Trophoblast cell (in vitro differentiated cells and primary cell): ENCODE results near the gene DENND4B.
"Not testable (repeated sequence)": the region's sequence is repeated elsewhere in the genome, so short reads cannot be mapped to it uniquely, and the experiment has no call there.

Experiments used
- DNase-seq, 2 donors: peaks; one replicate each; pipeline ENCODE4 v3.0.0-alpha.2; 2016
- H2AFZ ChIP-seq: 2 replicates; pipeline ENCODE4 v1.6.1; 2013; ENCODE audit warnings: low read length, moderate library complexity, mild to moderate bottlenecking; ENCODE audit not compliant: insufficient read depth, poor library complexity
- H2AK5ac ChIP-seq: 2 replicates; pipeline ENCODE4 v1.6.1; 2013; ENCODE audit warnings: mild to moderate bottlenecking, low read length
- H2BK120ac ChIP-seq: 2 replicates; pipeline ENCODE4 v1.6.1; 2013; ENCODE audit warnings: low read length, mild to moderate bottlenecking, moderate library complexity; ENCODE audit not compliant: insufficient read depth, poor library complexity
- H2BK12ac ChIP-seq: 2 replicates; pipeline ENCODE4 v1.6.1; 2013; ENCODE audit warnings: mild to moderate bottlenecking, low read length, moderate library complexity
- H2BK5ac ChIP-seq: 2 replicates; pipeline ENCODE4 v1.6.1; 2013; ENCODE audit warnings: low read length, low read depth, moderate library complexity, mild to moderate bottlenecking; ENCODE audit not compliant: poor library complexity
- H3K14ac ChIP-seq: 2 replicates; pipeline ENCODE4 v1.6.1; 2013; ENCODE audit warnings: mild to moderate bottlenecking, low read length
- H3K18ac ChIP-seq: 2 replicates; pipeline ENCODE4 v1.6.1; 2013; ENCODE audit warnings: mild to moderate bottlenecking, low read length
- H3K23ac ChIP-seq: 2 replicates; pipeline ENCODE4 v1.6.1; 2013; ENCODE audit warnings: low read length
- H3K27ac ChIP-seq: 2 replicates; pipeline ENCODE4 v1.5.1; 2013; ENCODE audit warnings: low read depth, mild to moderate bottlenecking, inconsistent platforms, low read length, moderate library complexity
- H3K27me3 ChIP-seq: 2 replicates; pipeline ENCODE4 v1.6.1; 2013; ENCODE audit warnings: inconsistent platforms, mild to moderate bottlenecking, low read length, moderate library complexity; ENCODE audit not compliant: insufficient read depth
- H3K36me3 ChIP-seq, 2 experiments: 1 replicate in 1 of 2; 2 replicates in 1 of 2; pipeline ENCODE4 v1.6.1; 2013; ENCODE audit warnings: low read length in 2 of 2, mild to moderate bottlenecking in 2 of 2, moderate library complexity in 1 of 2; ENCODE audit not compliant: insufficient read depth in 2 of 2, control insufficient read depth in 1 of 2
- H3K4ac ChIP-seq: 2 replicates; pipeline ENCODE4 v1.6.1; 2013; ENCODE audit warnings: low read depth, mild to moderate bottlenecking, low read length, moderate library complexity
- H3K4me1 ChIP-seq, 2 experiments: 1 replicate in 1 of 2; 2 replicates in 1 of 2; pipeline ENCODE4 v1.6.1; 2013; ENCODE audit warnings: low read length in 2 of 2, mild to moderate bottlenecking in 2 of 2, moderate library complexity in 1 of 2; ENCODE audit not compliant: insufficient read depth in 2 of 2, control insufficient read depth in 1 of 2
- H3K4me2 ChIP-seq: 2 replicates; pipeline ENCODE4 v1.6.1; 2013; ENCODE audit warnings: inconsistent platforms, mild to moderate bottlenecking, low read length, moderate library complexity
- H3K4me3 ChIP-seq: 2 replicates; pipeline ENCODE4 v1.5.1; 2013; ENCODE audit warnings: mild to moderate bottlenecking, low read depth, low read length, inconsistent platforms
- H3K79me1 ChIP-seq: one replicate; pipeline ENCODE4 v1.6.1; 2013; ENCODE audit warnings: low read length
- H3K79me2 ChIP-seq: 2 replicates; pipeline ENCODE4 v1.6.1; 2013; ENCODE audit warnings: low read length, mild to moderate bottlenecking; ENCODE audit not compliant: control insufficient read depth, insufficient read depth, poor library complexity
- H3K9ac ChIP-seq: 2 replicates; pipeline ENCODE4 v1.6.1; 2013; ENCODE audit warnings: mild to moderate bottlenecking, low read length
- H3K9me3 ChIP-seq: 2 replicates; pipeline ENCODE4 v1.6.1; 2013; ENCODE audit warnings: low read depth, mild to moderate bottlenecking, control low read depth, inconsistent platforms, low read length; ENCODE audit not compliant: insufficient read depth
- H4K12ac ChIP-seq: 2 replicates; pipeline ENCODE4 v1.6.1; 2013; ENCODE audit warnings: low read depth, mild to moderate bottlenecking, low read length, moderate library complexity
- H4K8ac ChIP-seq: 2 replicates; pipeline ENCODE4 v1.6.1; 2013; ENCODE audit warnings: low read depth, mild to moderate bottlenecking, low read length, moderate library complexity
- H4K91ac ChIP-seq: one replicate; pipeline ENCODE4 v1.6.1; 2013; ENCODE audit warnings: low read depth, mild to moderate bottlenecking, low read length, moderate library complexity
- WGBS: extraction: QIAGEN DNeasy Blood & Tissue Kit; methylation state at CpG from one replicate; pipeline ENCODE4 v1.1.7; 2013; ENCODE audit warnings: missing lambda C conversion rate; ENCODE audit not compliant: insufficient read length, insufficient coverage; ENCODE audit errors: extremely low coverage; 5-methylcytosine and 5-hydroxymethylcytosine counted together

DENND4B gene

DNA sequence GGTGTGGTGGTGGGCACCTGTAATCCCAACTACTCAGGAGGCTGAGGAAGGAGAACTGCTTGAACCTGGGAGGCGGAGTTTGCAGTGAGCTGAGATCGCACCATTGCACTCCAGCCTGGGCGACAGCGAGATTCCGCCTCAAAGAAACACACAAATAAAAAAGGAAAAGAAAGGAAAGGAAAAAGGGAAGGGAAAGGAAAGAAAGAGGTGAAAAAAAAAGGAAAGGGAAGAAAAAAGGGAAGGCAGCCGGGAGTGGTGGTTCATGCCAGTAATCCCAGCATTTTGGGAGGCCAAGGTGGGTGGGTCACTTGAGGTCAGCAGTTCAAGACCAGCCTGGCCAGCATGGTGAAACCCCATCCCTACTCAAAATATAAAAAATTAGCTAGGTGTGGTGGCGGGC lies 55.5 kb downstream of the DENND4B start:
- H4K91ac ChIP-seq, H2BK12ac ChIP-seq, H2BK120ac ChIP-seq, H3K23ac ChIP-seq, H3K27me3 ChIP-seq, H3K4ac ChIP-seq, H3K9ac ChIP-seq, H2AFZ ChIP-seq, H4K12ac ChIP-seq, H3K14ac ChIP-seq, H3K4me3 ChIP-seq, H3K79me2 ChIP-seq, H2BK5ac ChIP-seq, H3K27ac ChIP-seq, H2AK5ac ChIP-seq, H3K4me2 ChIP-seq, H3K4me1 ChIP-seq, DNase-seq, H3K18ac ChIP-seq, H3K9me3 ChIP-seq, H3K79me1 ChIP-seq, H4K8ac ChIP-seq, H3K36me3 ChIP-seq: not testable (repeated sequence)
- no CpG with 5 or more reads among the region's 7 CpGs for WGBS

GRCh38 chr1:153888533-153888932 lies 58.0 kb downstream of the DENND4B start:
- Histone ChIP-seq H3K9me3 (no peaks in the 10 kb centered on the region), H3K79me2 (no peaks in the 10 kb centered on the region), H4K12ac (no peak overlapping the region), H3K27me3 (no peaks in the 10 kb centered on the region), H3K23ac (no peak overlapping the region), H4K91ac (no peak overlapping the region), H3K4me1 (no peaks in the 10 kb centered on the region), H3K9ac (no peak overlapping the region), H2BK5ac (no peak overlapping the region), H3K4ac (no peak overlapping the region), H2BK120ac (no peak overlapping the region), H3K36me3 (peaks cover 2 to 10% of the 10 kb centered on the region in 2 experiments), H3K4me3 (no peak overlapping the region), H3K27ac (no peak overlapping the region), H3K4me2 (no peak overlapping the region), H3K18ac (no peak overlapping the region), H2AFZ (no peak overlapping the region), H3K79me1 (no peaks in the 10 kb centered on the region), H4K8ac (no peak overlapping the region), H2BK12ac (no peak overlapping the region), H3K14ac (no peak overlapping the region), H2AK5ac (no peak overlapping the region)
- no CpG with 5 or more reads among the region's 3 CpGs for WGBS
- no peak for DNase-seq

DNA sequence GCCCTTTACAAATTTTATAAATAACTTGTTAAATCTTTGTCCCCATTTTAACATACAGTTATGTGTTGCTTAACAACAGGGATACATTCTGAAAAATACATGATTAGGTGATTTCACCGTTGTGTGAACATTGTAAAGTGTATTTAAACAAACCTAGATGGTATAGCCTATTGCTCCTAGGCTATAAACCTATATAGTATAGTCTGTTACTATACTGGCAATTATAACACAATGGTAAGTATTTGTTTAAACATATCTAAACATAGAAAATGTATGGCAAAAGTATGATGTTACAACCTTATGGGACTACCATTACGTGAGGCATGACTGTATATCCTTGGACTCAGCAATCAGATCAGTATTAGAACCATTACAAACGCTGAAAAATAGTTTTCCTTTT lies 60.4 kb downstream of the DENND4B start:
- Histone ChIP-seq H3K18ac (no peak overlapping the region), H3K4me3 (no peak overlapping the region), H3K4ac (no peak overlapping the region), H3K9ac (no peak overlapping the region), H3K14ac (no peak overlapping the region), H4K91ac (no peak overlapping the region), H2BK5ac (no peak overlapping the region), H2AFZ (no peak overlapping the region), H4K12ac (no peak overlapping the region), H4K8ac (no peak overlapping the region), H3K27ac (no peak overlapping the region), H3K23ac (no peak overlapping the region), H3K4me1 (no peaks in the 10 kb centered on the region), H2AK5ac (no peak overlapping the region), H3K9me3 (no peaks in the 10 kb centered on the region), H2BK120ac (no peak overlapping the region), H2BK12ac (no peak overlapping the region), H3K79me1 (no peaks in the 10 kb centered on the region), H3K36me3 (peaks cover 0 to 6% of the 10 kb centered on the region in 2 experiments), H3K27me3 (no peaks in the 10 kb centered on the region), H3K79me2 (no peaks in the 10 kb centered on the region), H3K4me2 (no peak overlapping the region)
- WGBS: no CpG with 5 or more reads among the region's 3 CpGs
- DNase-seq: no peak

GRCh38 chr1:153883223-153883622 lies 63.3 kb downstream of the DENND4B start:
- H3K4me1 ChIP-seq: no peaks in the 10 kb centered on the region
- H3K4me2 ChIP-seq: no peak overlapping the region
- H2BK5ac ChIP-seq: no peak overlapping the region
- no peak overlapping the region for H4K91ac ChIP-seq
- H3K9ac ChIP-seq: no peak overlapping the region
- no peak overlapping the region for H3K4me3 ChIP-seq
- no peak overlapping the region for H2BK120ac ChIP-seq
- peaks cover 0 to 2% of the 10 kb centered on the region in 2 experiments for H3K36me3 ChIP-seq
- WGBS: no CpG with 5 or more reads among the region's 4 CpGs
- DNase-seq: no peak
- H3K23ac ChIP-seq: no peak overlapping the region
- H2AFZ ChIP-seq: no peak overlapping the region
- H3K4ac ChIP-seq: no peak overlapping the region
- no peak overlapping the region for H3K27ac ChIP-seq
- H4K12ac ChIP-seq: no peak overlapping the region
- no peak overlapping the region for H2BK12ac ChIP-seq
- no peaks in the 10 kb centered on the region for H3K27me3 ChIP-seq
- no peak overlapping the region for H2AK5ac ChIP-seq
- H3K14ac ChIP-seq: no peak overlapping the region
- no peak overlapping the region for H3K18ac ChIP-seq
- no peak overlapping the region for H4K8ac ChIP-seq
- peaks cover 3% of the 10 kb centered on the region for H3K79me2 ChIP-seq
- H3K9me3 ChIP-seq: no peaks in the 10 kb centered on the region
- no peaks in the 10 kb centered on the region for H3K79me1 ChIP-seq
